HEK293T (cell line): Measurements from ENCODE around the gene FCHO2.

Experiments
- CTCF ChIA-PET: fragments of 350-600 bp; formaldehyde crosslinking; extraction: SDS; loops from one replicate; lab custom pipeline; 2021; ENCODE audit warnings: antibody characterized with exemption, inconsistent platforms; lab: Yijun Ruan, JAX
- POLR2A ChIA-PET: fragments of 350-600 bp; formaldehyde crosslinking; extraction: SDS; loops from one replicate; lab custom pipeline; 2020; ENCODE audit warnings: antibody characterized with exemption, inconsistent platforms; lab: Yijun Ruan, JAX
- DNase-seq: peaks from one replicate; pipeline ENCODE4 v3.0.0; 2012; ENCODE audit warnings: mixed read lengths; ENCODE audit errors: extremely low spot score
- ARNT ChIP-seq: fragments of 450-650 bp; IDR thresholded peaks from 2 replicates; pipeline ENCODE4 v1.6.1; 2017; ENCODE audit warnings: mild to moderate bottlenecking
- BHLHE40 ChIP-seq: fragments of 450-650 bp; IDR thresholded peaks from 2 replicates; pipeline ENCODE4 v1.6.1; 2016; ENCODE audit warnings: mild to moderate bottlenecking, moderate library complexity, borderline replicate concordance
- CTBP1 ChIP-seq: fragments of 450-650 bp; IDR thresholded peaks from 2 replicates; pipeline ENCODE4 v1.6.1; 2016; ENCODE audit warnings: borderline replicate concordance
- ELF4 ChIP-seq: fragments of 450-650 bp; IDR thresholded peaks from 2 replicates; pipeline ENCODE4 v1.6.1; 2017; ENCODE audit warnings: antibody characterized with exemption
- FOXA1 ChIP-seq: fragments of 450-650 bp; IDR thresholded peaks from 2 replicates; pipeline ENCODE4 v1.6.1; 2016; ENCODE audit warnings: mild to moderate bottlenecking
- FOXK2 ChIP-seq: fragments of 450-650 bp; IDR thresholded peaks from 2 replicates; pipeline ENCODE4 v1.6.1; 2016; ENCODE audit warnings: mild to moderate bottlenecking
- FOXM1 ChIP-seq: fragments of 450-650 bp; IDR thresholded peaks from 2 replicates; pipeline ENCODE4 v1.6.1; 2017; ENCODE audit warnings: mild to moderate bottlenecking, borderline replicate concordance
- HDGF ChIP-seq: fragments of 450-650 bp; IDR thresholded peaks from 2 replicates; pipeline ENCODE4 v1.6.1; 2017; ENCODE audit warnings: antibody characterized with exemption, borderline replicate concordance
- L3MBTL2 ChIP-seq: fragments of 450-650 bp; conservative IDR thresholded peaks from 2 replicates; pipeline ENCODE4 v1.6.1; 2016; ENCODE audit warnings: mild to moderate bottlenecking
- LEF1 ChIP-seq: fragments of 450-650 bp; IDR thresholded peaks from 2 replicates; pipeline ENCODE4 v1.6.1; 2017; ENCODE audit warnings: mild to moderate bottlenecking, borderline replicate concordance
- NFRKB ChIP-seq: fragments of 450-650 bp; IDR thresholded peaks from 2 replicates; pipeline ENCODE4 v1.6.1; 2016; ENCODE audit warnings: mild to moderate bottlenecking, moderate library complexity
- PKNOX1 ChIP-seq: fragments of 450-650 bp; IDR thresholded peaks from 2 replicates; pipeline ENCODE4 v1.6.1; 2016
- SP1 ChIP-seq: fragments of 450-650 bp; IDR thresholded peaks from 2 replicates; pipeline ENCODE4 v1.6.1; 2017
- SUZ12 ChIP-seq: fragments of 450-650 bp; IDR thresholded peaks from 2 replicates; pipeline ENCODE4 v1.6.1; 2016; ENCODE audit warnings: mild to moderate bottlenecking
- TARDBP ChIP-seq: fragments of 450-650 bp; IDR thresholded peaks from 2 replicates; pipeline ENCODE4 v1.6.1; 2016
- ZNF384 ChIP-seq: fragments of 450-650 bp; IDR thresholded peaks from 2 replicates; pipeline ENCODE4 v1.6.1; 2016

FCHO2 gene

GRCh38 chr5:72988769-72989168 lies 32.9 kb downstream of the FCHO2 start:
- no peak for DNase-seq
- CTCF ChIA-PET = no interaction called here
- POLR2A ChIA-PET = no interaction called here
- TF ChIP-seq ZNF384 (no peak), PKNOX1 (no peak), FOXM1 (no peak), NFRKB (no peak), SUZ12 (no peak), L3MBTL2 (no peak), FOXA1 (no peak), BHLHE40 (no peak), CTBP1 (no peak), ELF4 (no peak), ARNT (no peak), LEF1 (no peak), FOXK2 (no peak), TARDBP (no peak)

GRCh38 chr5:72991394-72991793 lies 35.6 kb downstream of the FCHO2 start:
- ChIA-PET POLR2A (no interaction called here), CTCF (no interaction called here)

GRCh38 chr5:72994578-72994977 lies 38.7 kb downstream of the FCHO2 start:
- ChIA-PET CTCF (no interaction called here), POLR2A (no interaction called here)
- DNase-seq = no peak
- no peak for TF ChIP-seq SUZ12
- no peak for TF ChIP-seq ELF4
- no peak for TF ChIP-seq L3MBTL2
- no peak for TF ChIP-seq TARDBP
- no peak for TF ChIP-seq ZNF384
- no peak for TF ChIP-seq NFRKB
- no peak for TF ChIP-seq ARNT
- no peak for TF ChIP-seq FOXA1
- no peak for TF ChIP-seq LEF1
- TF ChIP-seq FOXK2 = no peak
- no peak for TF ChIP-seq BHLHE40

More at GRCh38 chr5:72991394-72991793, 35.6 kb downstream of the FCHO2 start:
- TF ChIP-seq LEF1 (no peak), ZNF384 (no peak), FOXM1 (no peak), CTBP1 (no peak), BHLHE40 (no peak), ARNT (no peak), ELF4 (no peak), HDGF (no peak), L3MBTL2 (no peak), TARDBP (no peak), NFRKB (no peak), PKNOX1 (no peak), FOXK2 (no peak), FOXA1 (no peak), SUZ12 (no peak), SP1 (no peak)
- DNase-seq = no peak

- CTCF ChIA-PET = no interaction called here
- no peak for TF ChIP-seq NFRKB
- no peak for TF ChIP-seq FOXA1
- TF ChIP-seq ELF4 = no peak
- no peak for TF ChIP-seq FOXK2
- no peak for TF ChIP-seq PKNOX1
- no peak for TF ChIP-seq ARNT
- TF ChIP-seq CTBP1 = no peak
- no peak for TF ChIP-seq ZNF384
- TF ChIP-seq SUZ12 = no peak
- TF ChIP-seq TARDBP = no peak
- TF ChIP-seq FOXM1 = no peak
- no peak for TF ChIP-seq HDGF
- TF ChIP-seq BHLHE40 = no peak
- TF ChIP-seq SP1 = no peak
- DNase-seq = no peak
- POLR2A ChIA-PET = no interaction called here
Measured at GRCh38 chr5:72996632-72997031, 40.8 kb downstream of the FCHO2 start.

GRCh38 chr5:72999916-73000315 lies 44.1 kb downstream of the FCHO2 start:
- no peak for DNase-seq
- CTCF ChIA-PET = no interaction called here
- POLR2A ChIA-PET = no interaction called here
- TF ChIP-seq FOXM1 (no peak), LEF1 (no peak), FOXK2 (no peak), SP1 (no peak), PKNOX1 (no peak), ARNT (no peak), TARDBP (no peak), ZNF384 (no peak), BHLHE40 (no peak), FOXA1 (no peak), CTBP1 (no peak), L3MBTL2 (no peak), ELF4 (no peak), HDGF (no peak), NFRKB (no peak), SUZ12 (no peak)
